Neural cell (in vitro differentiated cells): ENCODE data around the gene USP36. TPM values are rescaled to one million over a fixed set of nuclear protein-coding genes. Genes with fewer than 3 reads are reported as not detected.

Experiments
- H2AFZ ChIP-seq: fragments of 200-600, 300-800 bp; sonication (generic), shearing (Covaris generic); 2 replicates; pipeline ENCODE4 v1.6.0; 2014; ENCODE audit warnings: low read depth, mild to moderate bottlenecking, antibody characterized with exemption, low read length, moderate library complexity
- H3F3A ChIP-seq: fragments of 200-600 bp; shearing (Covaris generic); 2 replicates; pipeline ENCODE4 v1.6.1; 2016; ENCODE audit warnings: mild to moderate bottlenecking, moderate library complexity, mixed read lengths, antibody characterized with exemption, low read length; ENCODE audit not compliant: insufficient read depth, poor library complexity, severe bottlenecking
- H3K27ac ChIP-seq: fragments of 200-600, 300-800 bp; sonication (generic), shearing (Covaris generic); 2 replicates; pipeline ENCODE4 v1.5.1; 2014; ENCODE audit warnings: mild to moderate bottlenecking, low read length, moderate library complexity
- H3K27me3 ChIP-seq: fragments of 300-800, 200-600 bp; sonication (generic), shearing (Covaris generic); 2 replicates; pipeline ENCODE4 v1.6.0; 2014; ENCODE audit warnings: mild to moderate bottlenecking, low read depth, low read length, moderate library complexity; ENCODE audit not compliant: insufficient read depth
- H3K36me3 ChIP-seq: fragments of 300-800, 200-600 bp; sonication (generic), shearing (Covaris generic); 2 replicates; pipeline ENCODE4 v1.5.1; 2014; ENCODE audit warnings: mild to moderate bottlenecking, antibody characterized with exemption, low read length, moderate library complexity; ENCODE audit not compliant: insufficient read depth
- H3K4me2 ChIP-seq: fragments of 300-800, 200-600 bp; sonication (generic), shearing (Covaris generic); 2 replicates; pipeline ENCODE4 v1.6.0; 2014; ENCODE audit warnings: mild to moderate bottlenecking, low read length
- H3K4me3 ChIP-seq: fragments of 300-800, 200-600 bp; sonication (generic), shearing (Covaris generic); 2 replicates; pipeline ENCODE4 v1.5.1; 2014; ENCODE audit warnings: mild to moderate bottlenecking, low read length, moderate library complexity
- H3K79me2 ChIP-seq: fragments of 200-600 bp; shearing (Covaris generic); replicated peaks from 2 replicates; pipeline ENCODE4 v1.6.0; 2014; ENCODE audit warnings: mild to moderate bottlenecking, low read length, moderate library complexity; ENCODE audit not compliant: insufficient read depth
- H3K9ac ChIP-seq: fragments of 300-800, 200-600 bp; sonication (generic), shearing (Covaris generic); 2 replicates; pipeline ENCODE4 v1.6.1; 2016; ENCODE audit warnings: mild to moderate bottlenecking, low read length, mixed read lengths
- H3K9me2 ChIP-seq: fragments of 200-600 bp; shearing (Covaris generic); 2 replicates; pipeline ENCODE4 v1.6.1; 2016; ENCODE audit warnings: mild to moderate bottlenecking, low read length, mixed read lengths; ENCODE audit not compliant: insufficient read depth
- H3K9me3 ChIP-seq: fragments of 200-600, 300-800 bp; sonication (generic), shearing (Covaris generic); 2 replicates; pipeline ENCODE4 v1.6.1; 2016; ENCODE audit warnings: mild to moderate bottlenecking, mixed run types, low read length, moderate library complexity, mixed read lengths
- H4K20me1 ChIP-seq: fragments of 200-600 bp; shearing (Covaris generic); 2 replicates; pipeline ENCODE4 v1.6.1; 2016; ENCODE audit warnings: mild to moderate bottlenecking, mixed run types; ENCODE audit not compliant: insufficient read depth
- EP300 ChIP-seq: fragments of 450-650 bp; conservative IDR thresholded peaks from 2 replicates; pipeline ENCODE4 v1.6.1; 2014; ENCODE audit warnings: antibody characterized with exemption, mild to moderate bottlenecking, moderate library complexity; ENCODE audit not compliant: poor library complexity, severe bottlenecking
- EZH2 ChIP-seq: fragments of 200-600, 300-800 bp; shearing (Covaris generic), sonication (generic); IDR thresholded peaks from 2 replicates; pipeline ENCODE4 v1.6.1; 2014; ENCODE audit warnings: antibody characterized with exemption, low read length, borderline replicate concordance, mild to moderate bottlenecking; ENCODE audit not compliant: insufficient read depth, poor library complexity, severe bottlenecking
- MXI1 ChIP-seq: fragments of 450-650 bp; conservative IDR thresholded peaks from 2 replicates; pipeline ENCODE4 v1.6.1; 2014; ENCODE audit warnings: antibody characterized with exemption, mild to moderate bottlenecking; ENCODE audit not compliant: poor library complexity, severe bottlenecking
- POLR2AphosphoS5 ChIP-seq: IDR thresholded peaks from 2 replicates; pipeline ENCODE4 v1.6.1; 2012
- RAD21 ChIP-seq: fragments of 450-650 bp; conservative IDR thresholded peaks from 2 replicates; pipeline ENCODE4 v1.6.1; 2014; ENCODE audit warnings: antibody characterized with exemption, mild to moderate bottlenecking, moderate library complexity
- SMC3 ChIP-seq: fragments of 450-650 bp; conservative IDR thresholded peaks from 2 replicates; pipeline ENCODE4 v1.6.1; 2014; ENCODE audit warnings: antibody characterized with exemption, mild to moderate bottlenecking, moderate library complexity; ENCODE audit not compliant: poor library complexity
- TAF1 ChIP-seq: IDR thresholded peaks from 2 replicates; pipeline ENCODE4 v1.6.1; 2012; ENCODE audit warnings: low read depth
- polyA plus RNA-seq: library from polyadenylated mRNA; depleted of rRNA; stranded (reverse); fragments of >200 nt; gene quantifications from 2 replicates; pipeline ENCODE4 v1.2.3, GENCODE V29; 2014
- TF ChIP-seq, protein P1 (sequence below): fragments of 450-650 bp; IDR thresholded peaks from 2 replicates; pipeline ENCODE4 v1.5.1; 2014; ENCODE audit warnings: antibody characterized with exemption, mild to moderate bottlenecking, moderate library complexity; ENCODE audit not compliant: poor library complexity, severe bottlenecking
- TF ChIP-seq, protein P2 (sequence below): IDR thresholded peaks from 2 replicates; pipeline ENCODE4 v1.6.1; 2012; ENCODE audit warnings: borderline replicate concordance

The USP36 gene
- polyA plus RNA-seq, 1 donor from 2014 or later, result 14.4 TPM

DNA sequence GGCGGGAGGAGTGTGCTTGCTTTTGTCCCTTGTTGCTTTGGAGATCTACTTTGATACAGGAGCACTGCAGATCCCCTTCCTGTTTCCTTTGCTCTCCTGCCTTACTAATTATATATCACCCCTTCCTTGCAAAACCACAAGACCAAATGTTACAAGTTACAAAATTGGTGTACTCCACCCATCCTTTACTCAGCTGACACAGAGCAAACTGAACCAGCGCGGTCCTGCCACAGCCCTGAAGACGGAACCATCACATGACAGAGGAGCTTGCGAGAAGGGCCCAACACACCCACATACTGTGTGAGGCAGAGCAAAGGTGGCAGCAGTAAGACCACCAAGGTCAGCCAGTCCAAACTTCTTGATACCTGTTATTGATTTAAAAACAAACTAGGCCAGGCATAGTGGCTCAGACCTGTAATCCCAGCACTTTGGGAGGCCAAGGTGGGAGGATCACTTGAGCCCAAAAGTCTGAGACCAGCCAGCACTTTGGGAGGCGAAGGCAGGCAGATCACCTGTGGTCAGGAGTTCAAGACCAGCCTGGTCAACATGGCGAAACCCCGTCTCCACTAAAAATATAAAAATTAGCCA is 91.8 kb downstream of the USP36 start:
- Histone ChIP-seq H3F3A (no peaks in the 10 kb centered on the region), H3K27me3 (no peaks in the 10 kb centered on the region), H3K9ac (no peak overlapping the region), H3K79me2 (peaks cover 16% of the 10 kb centered on the region), H3K36me3 (no peaks in the 10 kb centered on the region), H3K9me2 (no peaks in the 10 kb centered on the region), H3K27ac (no peak overlapping the region), H3K4me3 (no peak overlapping the region), H4K20me1 (no peaks in the 10 kb centered on the region), H2AFZ (no peak overlapping the region), H3K9me3 (no peaks in the 10 kb centered on the region), H3K4me2 (no peak overlapping the region)
- TF ChIP-seq POLR2AphosphoS5 (no peak), RAD21 (no peak), EP300 (no peak), MXI1 (no peak), EZH2 (no peak), TAF1 (no peak), SMC3 (no peak)
- TF ChIP-seq, protein P1, sequence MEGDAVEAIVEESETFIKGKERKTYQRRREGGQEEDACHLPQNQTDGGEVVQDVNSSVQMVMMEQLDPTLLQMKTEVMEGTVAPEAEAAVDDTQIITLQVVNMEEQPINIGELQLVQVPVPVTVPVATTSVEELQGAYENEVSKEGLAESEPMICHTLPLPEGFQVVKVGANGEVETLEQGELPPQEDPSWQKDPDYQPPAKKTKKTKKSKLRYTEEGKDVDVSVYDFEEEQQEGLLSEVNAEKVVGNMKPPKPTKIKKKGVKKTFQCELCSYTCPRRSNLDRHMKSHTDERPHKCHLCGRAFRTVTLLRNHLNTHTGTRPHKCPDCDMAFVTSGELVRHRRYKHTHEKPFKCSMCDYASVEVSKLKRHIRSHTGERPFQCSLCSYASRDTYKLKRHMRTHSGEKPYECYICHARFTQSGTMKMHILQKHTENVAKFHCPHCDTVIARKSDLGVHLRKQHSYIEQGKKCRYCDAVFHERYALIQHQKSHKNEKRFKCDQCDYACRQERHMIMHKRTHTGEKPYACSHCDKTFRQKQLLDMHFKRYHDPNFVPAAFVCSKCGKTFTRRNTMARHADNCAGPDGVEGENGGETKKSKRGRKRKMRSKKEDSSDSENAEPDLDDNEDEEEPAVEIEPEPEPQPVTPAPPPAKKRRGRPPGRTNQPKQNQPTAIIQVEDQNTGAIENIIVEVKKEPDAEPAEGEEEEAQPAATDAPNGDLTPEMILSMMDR, result no peak
- TF ChIP-seq, protein P2, sequence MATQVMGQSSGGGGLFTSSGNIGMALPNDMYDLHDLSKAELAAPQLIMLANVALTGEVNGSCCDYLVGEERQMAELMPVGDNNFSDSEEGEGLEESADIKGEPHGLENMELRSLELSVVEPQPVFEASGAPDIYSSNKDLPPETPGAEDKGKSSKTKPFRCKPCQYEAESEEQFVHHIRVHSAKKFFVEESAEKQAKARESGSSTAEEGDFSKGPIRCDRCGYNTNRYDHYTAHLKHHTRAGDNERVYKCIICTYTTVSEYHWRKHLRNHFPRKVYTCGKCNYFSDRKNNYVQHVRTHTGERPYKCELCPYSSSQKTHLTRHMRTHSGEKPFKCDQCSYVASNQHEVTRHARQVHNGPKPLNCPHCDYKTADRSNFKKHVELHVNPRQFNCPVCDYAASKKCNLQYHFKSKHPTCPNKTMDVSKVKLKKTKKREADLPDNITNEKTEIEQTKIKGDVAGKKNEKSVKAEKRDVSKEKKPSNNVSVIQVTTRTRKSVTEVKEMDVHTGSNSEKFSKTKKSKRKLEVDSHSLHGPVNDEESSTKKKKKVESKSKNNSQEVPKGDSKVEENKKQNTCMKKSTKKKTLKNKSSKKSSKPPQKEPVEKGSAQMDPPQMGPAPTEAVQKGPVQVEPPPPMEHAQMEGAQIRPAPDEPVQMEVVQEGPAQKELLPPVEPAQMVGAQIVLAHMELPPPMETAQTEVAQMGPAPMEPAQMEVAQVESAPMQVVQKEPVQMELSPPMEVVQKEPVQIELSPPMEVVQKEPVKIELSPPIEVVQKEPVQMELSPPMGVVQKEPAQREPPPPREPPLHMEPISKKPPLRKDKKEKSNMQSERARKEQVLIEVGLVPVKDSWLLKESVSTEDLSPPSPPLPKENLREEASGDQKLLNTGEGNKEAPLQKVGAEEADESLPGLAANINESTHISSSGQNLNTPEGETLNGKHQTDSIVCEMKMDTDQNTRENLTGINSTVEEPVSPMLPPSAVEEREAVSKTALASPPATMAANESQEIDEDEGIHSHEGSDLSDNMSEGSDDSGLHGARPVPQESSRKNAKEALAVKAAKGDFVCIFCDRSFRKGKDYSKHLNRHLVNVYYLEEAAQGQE, result no peak

DNA sequence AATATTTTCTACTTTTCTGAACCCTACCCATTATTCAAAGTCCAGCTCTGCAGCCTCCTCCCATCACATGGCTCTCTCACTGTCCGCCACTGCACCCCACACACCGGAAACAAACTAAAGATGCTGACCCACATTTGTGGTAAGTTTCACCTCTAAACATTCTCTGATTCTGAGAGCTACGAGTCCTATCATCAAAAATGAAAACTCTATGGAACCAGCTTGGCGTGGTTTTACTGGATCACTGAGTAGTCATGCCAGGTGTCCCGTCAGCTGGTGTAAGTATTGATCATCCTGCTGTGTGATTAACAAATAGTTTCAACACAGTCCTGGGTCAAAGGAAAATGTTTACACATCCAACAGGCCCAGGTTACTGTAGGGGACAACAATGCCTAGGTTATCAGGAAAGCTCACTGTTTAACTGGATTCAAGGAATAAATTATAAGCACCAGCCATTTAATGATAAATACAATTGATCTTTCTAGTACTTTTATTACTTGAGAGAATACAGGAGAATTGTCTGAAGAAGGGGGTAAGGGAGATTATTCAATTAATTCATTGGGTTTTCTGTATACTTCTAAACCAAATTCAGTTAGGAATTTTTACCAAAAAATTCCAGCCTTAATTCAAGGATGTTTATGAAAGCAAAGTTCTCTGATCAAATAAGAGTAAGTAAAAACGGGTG is 92.4 kb downstream of the USP36 start:
- H3K79me2 ChIP-seq, result peaks cover 16% of the 10 kb centered on the region
- no peak overlapping the region for H3K4me2 ChIP-seq
- H3K9ac ChIP-seq, result no peak overlapping the region
- H3K4me3 ChIP-seq, result no peak overlapping the region
- TF ChIP-seq, protein P1, result no peak
- TF ChIP-seq EP300 (no peak), POLR2AphosphoS5 (no peak), RAD21 (no peak), EZH2 (no peak), TAF1 (no peak), MXI1 (no peak), SMC3 (no peak)
- TF ChIP-seq, protein P2, result no peak
- H3K27ac ChIP-seq, result no peak overlapping the region
- H4K20me1 ChIP-seq, result no peaks in the 10 kb centered on the region
- no peaks in the 10 kb centered on the region for H3K9me3 ChIP-seq
- H3K27me3 ChIP-seq, result no peaks in the 10 kb centered on the region
- H3K36me3 ChIP-seq, result no peaks in the 10 kb centered on the region
- H2AFZ ChIP-seq, result no peak overlapping the region
- H3F3A ChIP-seq, result no peaks in the 10 kb centered on the region
- no peaks in the 10 kb centered on the region for H3K9me2 ChIP-seq
